Chondrocyte (in vitro differentiated cells): ENCODE results near the gene ZDHHC6. TPM values are rescaled to one million over a fixed set of nuclear protein-coding genes. Genes with fewer than 3 reads are reported as not detected.

Experiments used
- DNase-seq: peaks from one replicate; pipeline ENCODE4 v3.0.0; 2021; ENCODE audit warnings: mixed read lengths, low spot score
- H3K27ac Mint-ChIP-seq: one replicate; pipeline ENCODE4 v1.8.0; 2021; ENCODE audit warnings: mild to moderate bottlenecking, moderate library complexity, mixed read lengths; ENCODE audit not compliant: unreplicated experiment
- H3K27me3 Mint-ChIP-seq: 2 replicates; pipeline ENCODE4 v1.8.0; 2021; ENCODE audit warnings: low read depth, mixed read lengths
- H3K36me3 Mint-ChIP-seq: 2 replicates; pipeline ENCODE4 v1.8.0; 2021; ENCODE audit warnings: low read depth, mixed read lengths
- H3K4me1 Mint-ChIP-seq: 2 replicates; pipeline ENCODE4 v1.8.0; 2021; ENCODE audit warnings: low read depth, mild to moderate bottlenecking, mixed read lengths
- H3K4me3 Mint-ChIP-seq: one replicate; pipeline ENCODE4 v1.8.0; 2021; ENCODE audit warnings: mild to moderate bottlenecking, moderate library complexity, mixed read lengths; ENCODE audit not compliant: unreplicated experiment
- H3K9me3 Mint-ChIP-seq: 2 replicates; pipeline ENCODE4 v1.8.0; 2021; ENCODE audit warnings: low read depth, mixed read lengths
- total RNA-seq: library from RNA; stranded (reverse); gene quantifications from 3 replicates; pipeline ENCODE4 v1.2.1, GENCODE V29; 2021
- TF ChIP-seq, protein P1 (sequence below): fragments of 200-600 bp; sonication (generic); IDR thresholded peaks from 2 replicates; pipeline ENCODE4 v1.5.0; 2021; ENCODE audit warnings: antibody characterized with exemption, mild to moderate bottlenecking, moderate library complexity

Gene ZDHHC6
- total RNA-seq, 1 donor from 2014 or later, result 23.4 TPM

DNA sequence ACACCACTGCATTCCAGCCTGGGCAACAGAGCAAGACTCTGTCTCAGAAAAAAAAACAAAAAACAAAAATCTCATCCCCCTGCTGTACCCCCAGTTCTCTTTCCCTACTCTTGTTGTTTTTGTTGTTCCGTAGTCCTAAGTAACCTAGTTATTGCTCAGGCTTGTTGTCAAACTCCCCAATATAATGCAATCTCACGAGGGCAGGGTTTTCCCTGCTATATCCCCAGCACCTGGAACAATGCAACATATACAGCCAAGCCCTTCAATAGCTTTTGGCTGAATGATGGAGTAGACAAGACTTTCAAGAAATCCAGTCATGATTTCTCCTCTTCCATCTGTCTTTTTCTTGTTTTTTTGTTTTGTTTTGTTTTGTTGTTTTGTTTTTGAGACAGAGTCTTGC is 62.6 kb downstream of the ZDHHC6 start:
- H3K27ac Mint-ChIP-seq, result no peak overlapping the region
- H3K9me3 Mint-ChIP-seq, result no peaks in the 10 kb centered on the region
- H3K27me3 Mint-ChIP-seq, result peaks cover 2% of the 10 kb centered on the region
- no peaks in the 10 kb centered on the region for H3K4me1 Mint-ChIP-seq
- H3K4me3 Mint-ChIP-seq, result no peak overlapping the region
- no peak for DNase-seq
- TF ChIP-seq, protein P1, sequence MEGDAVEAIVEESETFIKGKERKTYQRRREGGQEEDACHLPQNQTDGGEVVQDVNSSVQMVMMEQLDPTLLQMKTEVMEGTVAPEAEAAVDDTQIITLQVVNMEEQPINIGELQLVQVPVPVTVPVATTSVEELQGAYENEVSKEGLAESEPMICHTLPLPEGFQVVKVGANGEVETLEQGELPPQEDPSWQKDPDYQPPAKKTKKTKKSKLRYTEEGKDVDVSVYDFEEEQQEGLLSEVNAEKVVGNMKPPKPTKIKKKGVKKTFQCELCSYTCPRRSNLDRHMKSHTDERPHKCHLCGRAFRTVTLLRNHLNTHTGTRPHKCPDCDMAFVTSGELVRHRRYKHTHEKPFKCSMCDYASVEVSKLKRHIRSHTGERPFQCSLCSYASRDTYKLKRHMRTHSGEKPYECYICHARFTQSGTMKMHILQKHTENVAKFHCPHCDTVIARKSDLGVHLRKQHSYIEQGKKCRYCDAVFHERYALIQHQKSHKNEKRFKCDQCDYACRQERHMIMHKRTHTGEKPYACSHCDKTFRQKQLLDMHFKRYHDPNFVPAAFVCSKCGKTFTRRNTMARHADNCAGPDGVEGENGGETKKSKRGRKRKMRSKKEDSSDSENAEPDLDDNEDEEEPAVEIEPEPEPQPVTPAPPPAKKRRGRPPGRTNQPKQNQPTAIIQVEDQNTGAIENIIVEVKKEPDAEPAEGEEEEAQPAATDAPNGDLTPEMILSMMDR, result no peak
- H3K36me3 Mint-ChIP-seq, result no peaks in the 10 kb centered on the region

DNA sequence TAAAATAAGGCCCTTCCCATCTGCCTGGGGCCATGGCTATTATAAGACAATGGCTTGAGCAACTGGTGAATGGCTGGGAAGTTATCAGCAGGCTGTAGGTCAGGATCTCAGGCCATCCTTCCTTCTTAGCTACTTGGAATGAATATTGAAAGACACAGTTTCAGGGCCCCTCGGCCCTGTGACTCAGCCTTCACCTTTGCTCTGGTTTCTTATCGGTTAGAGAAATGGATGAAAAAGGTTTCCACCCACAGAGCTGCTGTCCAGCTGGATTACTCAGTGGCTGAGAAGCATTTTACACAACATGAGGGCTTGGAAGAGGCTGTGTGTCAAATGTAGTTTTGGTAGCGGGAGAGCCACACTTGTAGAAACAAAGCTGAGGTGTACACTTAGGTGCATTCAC is 63.4 kb downstream of the ZDHHC6 start:
- DNase-seq, result no peak
- Mint-ChIP-seq H3K9me3 (no peaks in the 10 kb centered on the region), H3K27me3 (peaks cover 2% of the 10 kb centered on the region), H3K36me3 (no peaks in the 10 kb centered on the region), H3K27ac (no peak overlapping the region), H3K4me3 (no peak overlapping the region), H3K4me1 (no peaks in the 10 kb centered on the region)
- TF ChIP-seq, protein P1, result no peak

DNA sequence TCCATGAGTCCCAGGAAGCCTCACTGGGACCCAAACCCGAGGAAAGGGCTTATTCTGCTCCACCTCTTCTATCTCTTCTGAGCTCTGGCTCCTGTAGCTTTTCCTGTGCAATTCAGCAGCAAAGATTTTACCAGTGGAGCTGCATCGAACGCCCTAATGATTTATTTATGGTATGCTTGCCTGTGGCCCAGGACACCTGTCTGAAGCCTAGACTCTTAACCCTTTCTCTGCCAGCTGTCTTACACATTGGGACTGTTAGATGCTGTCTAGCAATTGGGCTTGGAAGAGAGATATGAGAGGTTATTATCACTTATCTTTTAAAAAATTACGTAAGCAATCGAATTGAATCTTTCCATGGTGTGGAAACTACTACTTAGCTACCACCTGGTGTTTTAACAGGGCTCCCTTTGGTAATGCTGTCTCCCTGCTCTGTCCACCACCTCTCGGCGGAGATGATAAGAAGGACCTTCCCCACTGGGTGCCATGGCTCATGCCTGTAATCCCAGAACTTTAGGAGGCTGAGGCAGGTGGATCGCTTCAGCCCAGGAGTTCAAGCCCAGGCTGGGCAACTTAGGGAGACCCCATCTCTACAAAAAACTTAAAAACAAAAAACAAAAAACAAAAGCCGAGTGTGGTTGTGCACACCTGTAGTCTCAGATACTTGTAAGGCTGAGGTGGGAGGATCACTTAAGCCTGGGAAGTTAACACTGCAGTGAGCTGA is 64.0 kb downstream of the ZDHHC6 start:
- Mint-ChIP-seq H3K9me3 (no peaks in the 10 kb centered on the region), H3K4me1 (no peaks in the 10 kb centered on the region), H3K27me3 (peaks cover 2% of the 10 kb centered on the region), H3K4me3 (no peak overlapping the region), H3K27ac (no peak overlapping the region), H3K36me3 (no peaks in the 10 kb centered on the region)
- TF ChIP-seq, protein P1, result no peak
- no peak for DNase-seq

Other genes with a start within 250 kb of the ZDHHC6 start
- not detected in 3 replicates for gene TECTB, start 163.5 kb downstream of the ZDHHC6 start, total RNA-seq
- 0.15 to 0.53 TPM (median 0.27 TPM) in 3 replicates for gene ACSL5, start 72.8 kb downstream of the ZDHHC6 start, total RNA-seq
- 22.7 to 31.1 TPM (median 23.0 TPM) in 3 replicates for gene VTI1A, start 301 bp upstream of the ZDHHC6 start, total RNA-seq